HL-60/S4 (cell line): ENCODE data around the gene CDH4.

Experiments
- in situ Hi-C: fragments of 300-500 bp; cut with MboI; formaldehyde crosslinking; loops from 2 replicates; pipeline ENCODE4 v1.14.3; 2022; ENCODE audit warnings: low sequenced_read_pairs

The CDH4 gene

GRCh38 chr20:61767761-61768494, 515.9 kb downstream of the CDH4 start:
- in situ Hi-C loops = no loop called here

GRCh38 chr20:61768571-61769285, 516.7 kb downstream of the CDH4 start:
- in situ Hi-C loops = no loop called here

GRCh38 chr20:61769286-61769832, 517.3 kb downstream of the CDH4 start:
- in situ Hi-C loops = no loop called here

GRCh38 chr20:61770113-61770585, 518.1 kb downstream of the CDH4 start:
- in situ Hi-C loops = no loop called here

GRCh38 chr20:61771805-61772350, 519.8 kb downstream of the CDH4 start:
- in situ Hi-C loops = no loop called here

GRCh38 chr20:61772828-61773631, 521.0 kb downstream of the CDH4 start:
- in situ Hi-C loops = no loop called here

- in situ Hi-C loops = no loop called here
Observed at GRCh38 chr20:61773926-61774587, 522.0 kb downstream of the CDH4 start.

GRCh38 chr20:61775423-61775822, 523.4 kb downstream of the CDH4 start:
- in situ Hi-C loops = no loop called here

- in situ Hi-C loops = no loop called here
Observed at GRCh38 chr20:61776491-61777075, 524.5 kb downstream of the CDH4 start.

GRCh38 chr20:61777773-61778494, 525.9 kb downstream of the CDH4 start:
- in situ Hi-C loops = no loop called here

GRCh38 chr20:61778495-61778863, 526.4 kb downstream of the CDH4 start:
- in situ Hi-C loops = no loop called here

GRCh38 chr20:61779176-61779965, 527.3 kb downstream of the CDH4 start:
- in situ Hi-C loops = no loop called here

GRCh38 chr20:61780066-61780465, 528.0 kb downstream of the CDH4 start:
- in situ Hi-C loops = no loop called here

GRCh38 chr20:61784801-61785566, 532.9 kb downstream of the CDH4 start:
- in situ Hi-C loops = no loop called here

- in situ Hi-C loops = no loop called here
Observed at GRCh38 chr20:61785567-61785816, 533.4 kb downstream of the CDH4 start.

GRCh38 chr20:61786230-61786629, 534.2 kb downstream of the CDH4 start:
- in situ Hi-C loops = no loop called here

GRCh38 chr20:61788343-61788742, 536.3 kb downstream of the CDH4 start:
- in situ Hi-C loops = no loop called here

- in situ Hi-C loops = no loop called here
Observed at GRCh38 chr20:61789329-61789728, 537.3 kb downstream of the CDH4 start.
